ENCODE data around the gene CAPN2. TPM values are rescaled to one million over a fixed set of nuclear protein-coding genes. Genes with fewer than 3 reads are reported as not detected.
A peak's percentile ranks its signal among the peaks of the same experiment; 100 is the strongest.

Gene CAPN2
- total RNA-seq, 1 donor from 2014 or later: 391 TPM

DNA sequence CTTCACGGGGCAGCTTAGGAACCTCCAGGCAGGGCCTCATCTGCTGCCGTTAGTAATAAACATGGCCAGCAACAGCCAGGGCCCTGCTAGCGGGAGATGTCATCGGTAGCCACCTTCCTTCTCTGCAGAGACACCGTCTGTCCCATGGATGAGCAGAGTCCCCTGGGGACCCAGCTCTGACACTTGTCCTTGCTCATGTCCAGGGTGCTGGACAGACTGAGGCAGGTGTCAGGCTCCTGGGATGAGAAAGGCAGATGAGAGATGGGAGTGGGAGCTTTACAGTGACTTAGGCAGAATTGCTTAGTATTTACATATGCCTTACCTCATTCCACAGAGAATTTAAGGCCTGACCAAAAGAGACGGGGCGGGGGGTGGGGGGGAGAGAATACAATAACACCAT is 25.0 kb downstream of the CAPN2 start:
- H3K4me3 ChIP-seq (ENCODE audit: insufficient read depth, low read depth, low read length): no peak overlapping the region
- H3K79me2 ChIP-seq (ENCODE audit: insufficient read depth, low read length): peaks cover 92% of the 10 kb centered on the region
- no peak overlapping the region for H2AFZ ChIP-seq (ENCODE audit: low read depth, low read length)
- Mint-ChIP-seq H3K27ac (ENCODE audit: unreplicated experiment) (no peak overlapping the region), H3K4me3 (ENCODE audit: unreplicated experiment) (no peak overlapping the region), H3K27me3 (ENCODE audit: low read depth, unreplicated experiment) (no peaks in the 10 kb centered on the region), H3K4me1 (ENCODE audit: low read depth, unreplicated experiment) (peaks cover 40% of the 10 kb centered on the region), H3K36me3 (ENCODE audit: low read depth, unreplicated experiment) (peaks cover 25% of the 10 kb centered on the region), H3K9me3 (ENCODE audit: unreplicated experiment) (no peaks in the 10 kb centered on the region)
- H3K27me3 ChIP-seq (ENCODE audit: insufficient read depth, low read length): no peaks in the 10 kb centered on the region
- FAIRE-seq (no peak), DNase-seq (ENCODE audit: low read depth) (no peak)
- TF ChIP-seq EZH2 (IDR thresholded peaks at IDR 0.05; ENCODE audit: insufficient read depth, low read length): no peak
- TF ChIP-seq, protein P1, sequence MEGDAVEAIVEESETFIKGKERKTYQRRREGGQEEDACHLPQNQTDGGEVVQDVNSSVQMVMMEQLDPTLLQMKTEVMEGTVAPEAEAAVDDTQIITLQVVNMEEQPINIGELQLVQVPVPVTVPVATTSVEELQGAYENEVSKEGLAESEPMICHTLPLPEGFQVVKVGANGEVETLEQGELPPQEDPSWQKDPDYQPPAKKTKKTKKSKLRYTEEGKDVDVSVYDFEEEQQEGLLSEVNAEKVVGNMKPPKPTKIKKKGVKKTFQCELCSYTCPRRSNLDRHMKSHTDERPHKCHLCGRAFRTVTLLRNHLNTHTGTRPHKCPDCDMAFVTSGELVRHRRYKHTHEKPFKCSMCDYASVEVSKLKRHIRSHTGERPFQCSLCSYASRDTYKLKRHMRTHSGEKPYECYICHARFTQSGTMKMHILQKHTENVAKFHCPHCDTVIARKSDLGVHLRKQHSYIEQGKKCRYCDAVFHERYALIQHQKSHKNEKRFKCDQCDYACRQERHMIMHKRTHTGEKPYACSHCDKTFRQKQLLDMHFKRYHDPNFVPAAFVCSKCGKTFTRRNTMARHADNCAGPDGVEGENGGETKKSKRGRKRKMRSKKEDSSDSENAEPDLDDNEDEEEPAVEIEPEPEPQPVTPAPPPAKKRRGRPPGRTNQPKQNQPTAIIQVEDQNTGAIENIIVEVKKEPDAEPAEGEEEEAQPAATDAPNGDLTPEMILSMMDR (IDR thresholded peaks at IDR 0.05; ENCODE audit: insufficient read depth, low read depth, low read length): no peak
- peak overlapping the region; percentile 31 for H3K4me2 ChIP-seq (ENCODE audit: low read length)
- H3K27ac ChIP-seq (ENCODE audit: low read depth, low read length): peak overlapping the region; percentile 57
- H3K9ac ChIP-seq (ENCODE audit: low read length): peak overlapping the region; percentile 47
- peaks cover 39% of the 10 kb centered on the region for H3K4me1 ChIP-seq (ENCODE audit: insufficient read depth, low read length)
- H3K9me3 ChIP-seq (ENCODE audit: insufficient read depth, low read depth, low read length): no peaks in the 10 kb centered on the region
- H3K36me3 ChIP-seq (ENCODE audit: insufficient read depth, low read length): peaks cover 22% of the 10 kb centered on the region
- peaks cover 68% of the 10 kb centered on the region for H4K20me1 ChIP-seq (ENCODE audit: insufficient read depth, low read length)

DNA sequence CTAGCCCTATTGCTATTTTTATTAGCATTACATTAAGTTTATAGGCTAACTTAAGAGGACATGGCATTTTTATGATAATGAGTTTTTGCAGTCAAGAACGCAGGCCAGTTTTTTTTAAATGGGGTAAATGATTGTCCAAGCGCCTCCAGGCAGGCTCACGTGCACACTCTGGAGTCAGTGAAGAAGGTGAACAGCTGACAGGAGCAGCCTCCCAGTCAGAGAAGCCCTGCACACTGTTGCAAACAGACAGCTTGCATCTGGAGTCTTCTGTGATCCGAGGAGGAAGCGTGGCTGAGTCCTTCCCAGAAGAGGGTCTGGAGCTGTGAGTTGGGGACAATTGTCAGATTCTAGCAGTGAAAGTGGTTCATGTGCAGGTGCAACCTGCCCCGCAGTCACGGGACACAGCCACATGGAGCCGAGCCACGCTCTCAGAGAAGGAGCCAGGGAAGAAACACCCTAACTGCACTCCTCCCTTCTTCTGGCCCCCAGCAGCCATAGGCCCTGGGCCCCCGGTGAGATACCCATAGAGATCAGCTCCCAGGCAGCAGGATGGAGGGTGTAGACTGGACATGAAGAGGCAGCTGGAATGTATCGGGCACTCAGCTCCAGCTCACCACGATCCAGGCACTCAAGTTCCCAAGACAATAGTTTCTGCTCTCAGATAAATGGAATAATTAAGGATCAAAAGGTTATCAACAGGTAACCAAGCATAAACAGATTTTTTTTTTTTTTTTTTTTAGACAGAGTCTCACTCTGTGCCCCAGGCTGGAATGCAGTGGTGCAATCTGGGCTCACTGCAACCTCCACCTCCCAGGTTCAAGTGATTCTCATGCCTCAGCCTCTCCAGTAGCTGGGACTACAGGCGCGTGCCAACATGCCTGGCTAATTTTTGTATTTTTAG is 26.4 kb downstream of the CAPN2 start:
- Histone ChIP-seq H3K27ac (ENCODE audit: low read depth, low read length) (peak overlapping the region; percentile 13), H3K9ac (ENCODE audit: low read length) (no peak overlapping the region), H3K4me2 (ENCODE audit: low read length) (no peak overlapping the region), H3K27me3 (ENCODE audit: insufficient read depth, low read length) (no peaks in the 10 kb centered on the region), H2AFZ (ENCODE audit: low read depth, low read length) (no peak overlapping the region), H3K9me3 (ENCODE audit: insufficient read depth, low read depth, low read length) (no peaks in the 10 kb centered on the region), H4K20me1 (ENCODE audit: insufficient read depth, low read length) (peaks cover 69% of the 10 kb centered on the region), H3K4me3 (ENCODE audit: insufficient read depth, low read depth, low read length) (no peak overlapping the region), H3K79me2 (ENCODE audit: insufficient read depth, low read length) (peaks cover 92% of the 10 kb centered on the region), H3K36me3 (ENCODE audit: insufficient read depth, low read length) (peaks cover 21% of the 10 kb centered on the region), H3K4me1 (ENCODE audit: insufficient read depth, low read length) (peaks cover 35% of the 10 kb centered on the region)
- DNase-seq (ENCODE audit: low read depth) (no peak), FAIRE-seq (no peak)
- H3K27ac Mint-ChIP-seq (ENCODE audit: unreplicated experiment): peak overlapping the region; percentile 58
- H3K9me3 Mint-ChIP-seq (ENCODE audit: unreplicated experiment): no peaks in the 10 kb centered on the region
- H3K27me3 Mint-ChIP-seq (ENCODE audit: low read depth, unreplicated experiment): no peaks in the 10 kb centered on the region
- peaks cover 36% of the 10 kb centered on the region for H3K4me1 Mint-ChIP-seq (ENCODE audit: low read depth, unreplicated experiment)
- TF ChIP-seq EZH2 (IDR thresholded peaks at IDR 0.05; ENCODE audit: insufficient read depth, low read length): no peak
- TF ChIP-seq, protein P1 (IDR thresholded peaks at IDR 0.05; ENCODE audit: insufficient read depth, low read depth, low read length): no peak
- peaks cover 24% of the 10 kb centered on the region for H3K36me3 Mint-ChIP-seq (ENCODE audit: low read depth, unreplicated experiment)
- no peak overlapping the region for H3K4me3 Mint-ChIP-seq (ENCODE audit: unreplicated experiment)

Data from astrocyte (in vitro differentiated cells and primary cell).